Sigmoid colon (tissue), 4 donors: ENCODE data around the gene C1orf174.

Experiments used
- CTCF ChIP-seq, 4 experiments: fragments of 450-650 bp in 3 of 4; fragments of 200-600 bp in 1 of 4; IDR thresholded peaks; one replicate each; pipeline ENCODE4 v1.5.1; 2016 to 2019; ENCODE audit warnings: antibody characterized with exemption in 4 of 4, mild to moderate bottlenecking in 3 of 4, moderate library complexity in 2 of 4
- EP300 ChIP-seq, 4 donors: sonication (generic); formaldehyde crosslinking; IDR thresholded peaks; one replicate each; pipeline ENCODE4 v1.6.1; 2017; ENCODE audit warnings: antibody characterized with exemption in 4 of 4

GRCh38 chr1:3881193-3881480 lies 18.9 kb downstream of the C1orf174 start:
- TF ChIP-seq EP300 (IDR thresholded peaks at IDR 0.05): no peak
- TF ChIP-seq CTCF (IDR thresholded peaks at IDR 0.05): no peak
